GM18502 (cell line): ENCODE results near the gene CSAG3.
"Not testable (repeated sequence)": the region's sequence is repeated elsewhere in the genome, so short reads cannot be mapped to it uniquely, and the experiment has no call there.

Experiments
- ATAC-seq: cut with Tn5 transposase; IDR thresholded peaks from one replicate; pipeline ENCODE4 v1.9.1; 2021; ENCODE audit warnings: mild to moderate bottlenecking; ENCODE audit not compliant: unreplicated experiment, poor library complexity

CSAG3 gene

DNA sequence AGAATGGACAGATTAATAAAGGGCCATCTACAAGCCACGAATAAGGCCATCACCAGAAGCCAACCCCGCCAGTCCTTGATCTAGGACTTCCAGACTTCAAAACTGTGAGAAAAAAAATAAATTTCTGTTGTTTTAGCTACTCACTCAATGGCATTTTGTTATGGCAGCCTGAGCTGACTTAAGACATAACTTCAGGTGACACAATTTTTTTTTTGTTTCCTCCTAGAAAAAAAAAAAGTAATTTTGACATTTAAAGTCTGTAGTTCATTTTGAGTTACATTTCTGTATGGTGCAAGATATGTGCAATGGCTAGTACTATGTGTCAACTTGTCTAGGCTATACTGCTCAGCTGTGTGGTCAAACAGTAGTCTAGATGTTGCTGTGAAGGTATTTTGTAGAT, at the start of gene CSAG3:
CSAG3 (plus strand) TSS at position 301 of the 400 bp plus-strand sequence.
- not testable (repeated sequence) for ATAC-seq

DNA sequence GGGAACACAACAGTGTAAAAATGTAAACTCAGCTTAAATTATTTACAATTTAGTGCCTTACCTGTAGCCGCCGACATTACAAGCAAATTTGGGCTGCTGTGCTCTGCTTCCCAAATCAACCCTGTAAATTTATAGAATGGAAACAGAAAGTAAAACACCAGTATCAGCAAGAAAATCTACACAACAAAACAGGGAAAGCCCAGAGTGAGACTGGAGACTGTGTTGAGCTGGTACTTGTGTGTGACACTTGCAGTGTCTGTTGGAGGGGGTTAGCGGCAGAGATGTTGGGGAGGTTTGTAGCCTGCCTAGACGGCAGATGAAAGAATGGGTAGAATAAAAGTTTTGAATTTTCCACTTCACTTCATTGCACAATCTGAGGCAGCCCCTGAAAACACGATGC, 45.8 kb upstream of the CSAG3 start:
- not testable (repeated sequence) for ATAC-seq

DNA sequence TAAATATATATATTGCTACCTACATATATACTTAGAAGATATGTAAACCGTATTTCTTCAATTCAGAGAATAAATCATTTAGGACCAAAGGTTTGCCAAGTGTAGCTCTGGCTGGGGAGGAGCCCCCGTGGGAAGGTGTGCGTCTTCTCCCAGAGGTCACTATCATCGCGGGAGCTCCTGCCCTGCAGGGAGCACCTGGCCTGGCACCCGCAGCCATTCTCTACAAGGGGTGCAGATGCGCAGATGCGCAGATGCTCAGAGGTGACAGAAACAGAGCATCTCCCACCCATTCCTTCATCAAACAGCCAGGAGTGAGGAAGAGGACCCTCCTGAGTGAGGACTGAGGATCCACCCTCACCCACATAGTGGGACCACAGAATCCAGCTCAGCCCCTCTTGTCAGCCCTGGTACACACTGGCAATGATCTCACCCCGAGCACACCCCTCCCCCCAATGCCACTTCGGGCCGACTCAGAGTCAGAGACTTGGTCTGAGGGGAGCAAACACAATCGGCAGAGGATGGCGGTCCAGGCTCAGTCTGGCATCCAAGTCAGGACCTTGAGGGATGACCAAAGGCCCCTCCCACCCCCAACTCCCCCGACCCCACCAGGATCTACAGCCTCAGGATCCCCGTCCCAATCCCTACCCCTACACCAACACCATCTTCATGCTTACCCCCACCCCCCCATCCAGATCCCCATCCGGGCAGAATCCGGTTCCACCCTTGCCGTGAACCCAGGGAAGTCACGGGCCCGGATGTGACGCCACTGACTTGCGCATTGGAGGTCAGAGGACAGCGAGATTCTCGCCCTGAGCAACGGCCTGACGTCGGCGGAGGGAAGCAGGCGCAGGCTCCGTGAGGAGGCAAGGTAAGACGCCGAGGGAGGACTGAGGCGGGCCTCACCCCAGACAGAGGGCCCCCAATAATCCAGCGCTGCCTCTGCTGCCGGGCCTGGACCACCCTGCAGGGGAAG, 44.9 kb upstream of the CSAG3 start, which contains the start of gene MAGEA2B:
MAGEA2B (plus strand) TSS at position 814 of the 973 bp plus-strand sequence. CDS start 2,479 bp downstream, outside the sequence.
- not testable (repeated sequence) for ATAC-seq

DNA sequence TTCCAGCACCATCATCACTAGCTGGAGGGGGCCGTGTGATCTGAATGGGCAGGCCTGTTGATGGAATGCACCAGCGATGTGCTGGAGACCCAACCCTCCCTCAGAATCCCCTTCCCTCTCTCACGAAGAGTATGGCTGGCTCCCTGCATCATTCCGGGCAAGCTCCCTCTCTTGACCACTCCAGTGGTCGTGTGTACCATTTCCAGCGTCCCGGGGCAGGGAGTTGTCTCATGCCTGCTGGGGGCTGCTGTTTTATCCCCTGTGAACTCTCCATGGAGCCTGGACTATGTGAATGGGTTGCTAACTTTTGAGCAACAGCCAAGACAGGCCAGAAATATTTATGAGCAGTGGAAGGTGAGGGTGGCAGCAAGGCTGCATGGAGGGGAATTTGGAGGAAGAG, 33.6 kb upstream of the CSAG3 start:
- ATAC-seq: no peak

DNA sequence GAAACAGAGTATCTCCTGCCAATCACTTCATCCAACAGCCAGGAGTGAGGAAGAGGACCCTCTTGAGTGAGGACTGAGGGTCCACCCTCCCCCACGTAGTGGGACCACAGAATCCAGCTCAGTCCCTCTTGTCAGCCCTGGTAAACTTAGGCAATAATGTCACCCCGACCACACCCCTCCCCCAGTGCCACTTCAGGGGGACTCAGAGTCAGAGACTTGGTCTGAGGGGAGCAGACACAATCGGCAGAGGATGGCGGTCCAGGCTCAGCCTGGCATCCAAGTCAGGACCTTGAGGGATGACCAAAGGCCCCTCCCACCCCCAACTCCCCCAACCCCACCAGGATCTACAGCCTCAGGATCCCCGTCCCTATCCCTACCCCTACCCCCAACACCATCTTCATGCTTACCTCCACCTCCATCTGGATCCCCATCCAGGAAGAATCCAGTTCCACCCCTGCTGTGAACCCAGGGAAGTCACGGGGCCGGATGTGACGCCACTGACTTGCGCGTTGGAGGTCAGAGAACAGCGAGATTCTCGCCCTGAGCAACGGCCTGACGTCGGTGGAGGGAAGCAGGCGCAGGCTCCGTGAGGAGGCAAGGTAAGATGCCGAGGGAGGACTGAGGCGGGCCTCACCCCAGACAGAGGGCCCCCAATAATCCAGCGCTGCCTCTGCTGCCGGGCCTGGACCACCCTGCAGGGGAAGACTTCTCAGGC, 25.6 kb upstream of the CSAG3 start, which contains the start of the genes CSAG1 and MAGEA12:
CSAG1 (minus strand) TSS at position 461 of the 715 bp plus-strand sequence. CDS start 1,261 bp downstream, outside the sequence.
MAGEA12 (plus strand) TSS at position 497 of the 715 bp plus-strand sequence. CDS start 2,405 bp downstream, outside the sequence.
- ATAC-seq: no peak

DNA sequence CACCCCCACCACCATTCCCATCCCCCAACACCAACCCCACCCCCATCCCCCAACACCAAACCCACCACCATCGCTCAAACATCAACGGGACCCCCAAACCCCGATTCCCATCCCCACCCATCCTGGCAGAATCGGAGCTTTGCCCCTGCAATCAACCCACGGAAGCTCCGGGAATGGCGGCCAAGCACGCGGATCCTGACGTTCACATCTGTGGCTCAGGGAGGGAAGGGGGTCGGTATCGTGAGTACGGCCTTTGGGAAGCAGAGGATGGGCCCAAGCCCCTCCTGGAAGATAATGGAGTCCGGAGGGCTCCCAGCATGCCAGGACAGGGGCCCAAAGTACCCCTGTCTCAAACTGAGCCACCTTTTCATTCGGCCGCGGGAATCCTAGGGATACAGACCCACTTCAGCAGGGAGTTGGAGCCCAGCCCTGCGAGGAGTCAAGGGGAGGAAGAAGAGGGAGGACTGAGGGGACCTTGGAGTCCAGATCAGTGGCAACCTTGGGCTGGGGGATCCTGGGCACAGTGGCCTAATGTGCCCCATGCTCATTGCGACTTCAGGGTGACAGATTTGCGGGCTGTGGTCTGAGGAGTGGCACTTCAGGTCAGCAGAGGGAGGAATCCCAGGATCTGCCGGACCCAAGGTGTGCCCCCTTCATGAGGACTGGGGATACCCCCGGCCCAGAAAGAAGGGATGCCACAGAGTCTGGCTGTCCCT, 24.7 kb upstream of the CSAG3 start:
- ATAC-seq: not testable (repeated sequence)

DNA sequence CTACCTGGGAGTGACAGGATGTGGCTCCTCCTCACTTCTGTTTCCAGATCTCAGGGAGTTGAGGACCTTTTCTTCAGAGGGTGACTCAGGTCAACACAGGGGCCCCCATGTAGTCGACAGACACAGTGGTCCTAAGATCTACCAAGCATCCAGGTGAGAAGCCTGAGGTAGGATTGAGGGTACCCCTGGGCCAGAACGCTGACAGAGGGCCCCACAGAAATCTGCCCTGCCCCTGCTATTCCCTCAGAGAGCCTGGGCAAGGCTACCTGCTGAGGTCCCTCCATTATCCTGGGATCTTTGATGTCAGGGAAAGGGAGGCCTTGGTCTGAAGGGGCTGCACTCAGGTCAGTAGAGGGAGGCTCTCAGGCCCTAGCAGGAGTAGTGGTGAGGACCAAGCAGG, 23.9 kb upstream of the CSAG3 start:
- ATAC-seq: no peak

DNA sequence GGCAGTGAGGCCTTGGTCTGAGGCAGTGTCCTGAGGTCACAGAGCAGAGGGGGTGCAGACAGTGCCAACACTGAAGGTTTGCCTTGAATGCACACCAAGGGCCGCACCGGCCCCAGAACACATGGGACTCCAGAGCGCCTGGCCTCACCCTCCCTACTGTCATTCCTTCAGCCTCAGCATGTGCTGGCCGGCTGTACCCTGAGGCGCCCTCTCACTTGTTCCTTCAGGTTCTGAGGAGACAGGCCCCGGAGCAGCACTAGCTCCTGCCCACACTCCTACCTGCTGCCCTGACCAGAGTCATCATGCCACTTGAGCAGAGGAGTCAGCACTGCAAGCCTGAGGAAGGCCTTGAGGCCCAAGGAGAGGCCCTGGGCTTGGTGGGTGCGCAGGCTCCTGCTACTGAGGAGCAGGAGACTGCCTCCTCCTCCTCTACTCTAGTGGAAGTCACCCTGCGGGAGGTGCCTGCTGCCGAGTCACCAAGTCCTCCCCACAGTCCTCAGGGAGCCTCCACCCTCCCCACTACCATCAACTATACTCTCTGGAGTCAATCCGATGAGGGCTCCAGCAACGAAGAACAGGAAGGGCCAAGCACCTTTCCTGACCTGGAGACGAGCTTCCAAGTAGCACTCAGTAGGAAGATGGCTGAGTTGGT, 23.0 kb upstream of the CSAG3 start:
- ATAC-seq: no peak

DNA sequence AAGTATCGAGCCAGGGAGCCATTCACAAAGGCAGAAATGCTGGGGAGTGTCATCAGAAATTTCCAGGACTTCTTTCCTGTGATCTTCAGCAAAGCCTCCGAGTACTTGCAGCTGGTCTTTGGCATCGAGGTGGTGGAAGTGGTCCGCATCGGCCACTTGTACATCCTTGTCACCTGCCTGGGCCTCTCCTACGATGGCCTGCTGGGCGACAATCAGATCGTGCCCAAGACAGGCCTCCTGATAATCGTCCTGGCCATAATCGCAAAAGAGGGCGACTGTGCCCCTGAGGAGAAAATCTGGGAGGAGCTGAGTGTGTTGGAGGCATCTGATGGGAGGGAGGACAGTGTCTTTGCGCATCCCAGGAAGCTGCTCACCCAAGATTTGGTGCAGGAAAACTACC, 22.5 kb upstream of the CSAG3 start:
- not testable (repeated sequence) for ATAC-seq

DNA sequence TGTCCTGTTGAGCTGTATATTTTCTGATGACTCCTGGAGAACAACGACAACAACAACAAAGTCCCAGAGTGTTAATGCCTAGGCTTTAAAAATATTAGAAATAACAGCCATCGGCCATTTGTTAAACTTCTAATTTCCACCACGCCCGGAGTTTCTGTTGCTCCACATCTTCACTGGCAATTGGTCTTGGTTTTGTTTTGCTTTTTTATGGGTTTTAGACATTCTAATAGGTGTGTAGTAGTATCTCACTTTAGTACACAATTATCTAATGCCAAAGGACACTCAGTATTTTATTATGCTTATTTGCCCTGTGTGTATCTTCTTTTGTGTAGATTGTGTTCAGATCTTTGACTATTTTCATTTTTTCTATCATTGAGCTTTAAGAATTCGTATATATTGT, 20.5 kb upstream of the CSAG3 start:
- ATAC-seq: no peak

DNA sequence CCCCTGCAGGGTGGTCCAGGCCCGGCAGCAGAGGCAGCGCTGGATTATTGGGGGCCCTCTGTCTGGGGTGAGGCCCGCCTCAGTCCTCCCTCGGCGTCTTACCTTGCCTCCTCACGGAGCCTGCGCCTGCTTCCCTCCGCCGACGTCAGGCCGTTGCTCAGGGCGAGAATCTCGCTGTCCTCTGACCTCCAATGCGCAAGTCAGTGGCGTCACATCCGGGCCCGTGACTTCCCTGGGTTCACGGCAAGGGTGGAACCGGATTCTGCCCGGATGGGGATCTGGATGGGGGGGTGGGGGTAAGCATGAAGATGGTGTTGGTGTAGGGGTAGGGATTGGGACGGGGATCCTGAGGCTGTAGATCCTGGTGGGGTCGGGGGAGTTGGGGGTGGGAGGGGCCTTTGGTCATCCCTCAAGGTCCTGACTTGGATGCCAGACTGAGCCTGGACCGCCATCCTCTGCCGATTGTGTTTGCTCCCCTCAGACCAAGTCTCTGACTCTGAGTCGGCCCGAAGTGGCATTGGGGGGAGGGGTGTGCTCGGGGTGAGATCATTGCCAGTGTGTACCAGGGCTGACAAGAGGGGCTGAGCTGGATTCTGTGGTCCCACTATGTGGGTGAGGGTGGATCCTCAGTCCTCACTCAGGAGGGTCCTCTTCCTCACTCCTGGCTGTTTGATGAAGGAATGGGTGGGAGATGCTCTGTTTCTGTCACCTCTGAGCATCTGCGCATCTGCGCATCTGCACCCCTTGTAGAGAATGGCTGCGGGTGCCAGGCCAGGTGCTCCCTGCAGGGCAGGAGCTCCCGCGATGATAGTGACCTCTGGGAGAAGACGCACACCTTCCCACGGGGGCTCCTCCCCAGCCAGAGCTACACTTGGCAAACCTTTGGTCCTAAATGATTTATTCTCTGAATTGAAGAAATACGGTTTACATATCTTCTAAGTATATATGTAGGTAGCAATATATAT, 5.0 kb upstream of the CSAG3 start, which contains the start of gene MAGEA2:
MAGEA2 (minus strand) TSS at position 157 of the 965 bp plus-strand sequence. CDS start 2,479 bp downstream, outside the sequence.
- ATAC-seq: not testable (repeated sequence)

DNA sequence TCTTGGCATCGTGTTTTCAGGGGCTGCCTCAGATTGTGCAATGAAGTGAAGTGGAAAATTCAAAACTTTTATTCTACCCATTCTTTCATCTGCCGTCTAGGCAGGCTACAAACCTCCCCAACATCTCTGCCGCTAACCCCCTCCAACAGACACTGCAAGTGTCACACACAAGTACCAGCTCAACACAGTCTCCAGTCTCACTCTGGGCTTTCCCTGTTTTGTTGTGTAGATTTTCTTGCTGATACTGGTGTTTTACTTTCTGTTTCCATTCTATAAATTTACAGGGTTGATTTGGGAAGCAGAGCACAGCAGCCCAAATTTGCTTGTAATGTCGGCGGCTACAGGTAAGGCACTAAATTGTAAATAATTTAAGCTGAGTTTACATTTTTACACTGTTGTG, 4.1 kb upstream of the CSAG3 start:
- not testable (repeated sequence) for ATAC-seq

DNA sequence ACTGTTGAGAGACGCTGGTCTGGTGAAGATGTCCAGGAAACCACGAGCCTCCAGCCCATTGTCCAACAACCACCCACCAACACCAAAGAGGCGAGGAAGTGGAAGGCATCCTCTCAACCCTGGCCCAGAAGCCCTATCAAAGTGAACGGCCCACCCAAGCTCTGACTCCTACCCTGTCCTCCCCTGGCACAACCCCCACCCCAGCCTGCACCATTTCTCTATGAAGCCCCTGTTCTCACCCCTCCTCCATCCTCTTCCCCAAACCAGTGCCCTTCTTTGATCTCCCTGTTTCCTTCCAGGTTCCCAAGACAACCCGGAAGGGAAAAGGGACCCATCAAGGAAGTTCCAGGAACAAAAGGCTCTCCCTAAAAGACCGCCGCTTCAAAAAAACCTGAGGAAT, 526 bp downstream of the CSAG3 start:
- not testable (repeated sequence) for ATAC-seq

DNA sequence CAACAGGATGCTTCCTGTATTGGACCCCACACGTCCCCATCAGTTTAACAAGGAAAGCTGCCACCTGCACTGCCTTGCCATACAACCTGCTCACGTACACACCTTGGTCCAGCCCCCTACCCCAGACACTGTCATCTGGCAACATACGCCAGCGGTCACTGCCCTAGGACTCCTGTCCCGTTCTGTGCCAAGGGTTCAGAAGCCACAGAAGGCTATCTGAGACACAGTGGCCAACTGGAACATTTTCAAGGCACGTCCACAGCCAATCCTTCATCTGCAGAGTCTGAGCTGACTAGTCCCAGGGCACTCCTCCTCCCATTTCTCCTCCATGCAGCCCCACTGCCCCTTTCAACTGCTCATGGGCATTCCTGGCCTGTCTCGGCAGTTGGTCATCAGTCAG, 2.6 kb downstream of the CSAG3 start:
- ATAC-seq: not testable (repeated sequence)

DNA sequence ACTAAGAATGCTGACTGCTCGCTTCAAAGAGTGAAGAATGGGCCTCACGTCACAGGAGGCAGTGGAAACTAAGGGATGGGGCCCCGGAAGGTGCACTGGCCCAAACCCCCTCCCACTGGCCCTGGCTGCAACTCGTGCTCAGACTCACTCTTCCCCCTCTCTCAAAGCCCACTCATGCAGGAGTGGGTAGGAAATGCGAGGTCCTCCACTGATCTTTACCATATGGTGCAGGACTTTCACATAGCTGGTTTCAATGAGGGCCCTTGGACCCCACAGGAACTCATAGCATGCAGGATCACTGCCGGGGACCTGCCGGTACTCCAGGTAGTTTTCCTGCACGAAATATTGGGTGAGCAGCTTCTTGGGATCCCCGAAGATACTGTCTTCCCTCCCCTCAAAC, 7.5 kb downstream of the CSAG3 start:
- ATAC-seq: not testable (repeated sequence)

DNA sequence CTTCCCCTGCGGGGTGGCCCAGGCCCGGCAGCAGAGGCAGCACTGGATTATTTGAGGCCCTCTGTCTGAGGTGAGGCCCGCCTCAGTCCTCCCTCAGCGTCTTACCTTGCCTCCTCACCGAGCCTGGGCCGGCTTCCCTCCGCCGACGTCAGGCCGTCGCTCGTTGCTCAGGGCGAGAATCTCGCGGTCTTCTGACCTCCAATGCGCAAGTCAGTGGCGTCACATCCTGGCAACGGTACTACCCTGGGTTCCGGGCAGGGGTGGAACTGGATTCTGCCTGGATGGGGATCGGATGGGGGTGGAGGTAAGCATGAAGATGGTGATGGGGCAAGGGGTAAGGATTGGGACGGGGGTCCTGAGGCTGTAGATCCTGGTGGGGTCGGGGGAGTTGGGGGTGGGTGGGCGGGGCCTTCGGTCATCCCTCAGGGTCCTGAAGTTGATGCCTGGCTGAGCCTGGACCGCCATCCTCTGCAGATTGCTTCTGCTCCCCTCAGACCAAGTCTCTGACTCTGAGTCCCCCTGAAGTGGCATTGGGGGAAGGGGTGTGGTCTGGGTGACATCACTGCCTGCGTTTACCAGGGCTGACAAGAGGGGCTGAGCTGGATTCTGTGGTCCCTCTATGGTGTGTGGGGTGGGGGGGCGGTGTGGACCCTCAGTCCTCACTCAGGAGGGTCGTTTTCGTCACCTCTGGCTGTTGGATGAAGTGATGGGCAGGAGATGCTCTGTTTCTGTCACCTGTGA, 10.7 kb downstream of the CSAG3 start, which contains the start of gene MAGEA6:
MAGEA6 (minus strand) TSS at position 141 of the 741 bp plus-strand sequence. CDS start 2,039 bp downstream, outside the sequence.
- ATAC-seq: not testable (repeated sequence)

DNA sequence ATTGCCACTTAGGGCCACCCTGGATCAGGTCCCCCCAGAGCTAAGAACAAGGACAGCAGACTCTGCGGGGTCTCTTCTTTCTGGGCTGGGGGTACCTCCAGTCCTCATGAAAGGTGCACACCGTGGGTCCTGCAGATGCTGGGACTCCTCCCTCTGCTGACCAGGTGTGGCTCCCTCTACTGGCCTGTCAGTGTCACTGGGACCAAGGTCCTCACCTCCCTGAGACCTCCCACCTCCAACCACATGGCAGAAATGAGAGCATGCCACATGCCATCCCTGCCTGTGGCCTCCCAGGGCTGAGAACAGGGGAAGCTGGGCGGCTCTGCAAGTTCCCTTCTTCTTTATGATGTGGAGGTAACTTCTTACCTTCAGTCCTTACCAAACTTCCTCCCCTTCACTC, 28.0 kb downstream of the CSAG3 start:
- peak; percentile 86 for ATAC-seq

DNA sequence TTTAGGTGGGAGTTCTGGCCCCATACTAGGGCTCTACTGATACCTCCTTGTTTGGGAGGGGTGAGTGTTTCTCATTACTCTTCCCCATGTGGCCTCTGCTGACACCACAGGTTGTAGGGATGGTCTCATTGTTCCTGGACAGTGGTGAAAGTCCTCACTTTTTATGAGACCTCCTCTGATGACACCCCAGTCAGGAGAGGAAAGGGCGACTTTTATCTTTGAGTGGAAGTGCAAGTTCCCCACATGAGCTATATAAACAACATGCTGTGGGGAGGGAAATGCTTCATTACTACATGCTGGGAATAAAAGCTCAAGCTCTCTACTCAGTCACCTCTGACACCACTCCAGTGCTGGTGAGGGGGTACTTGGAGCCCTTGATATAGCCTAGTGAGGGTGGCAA, 39.9 kb downstream of the CSAG3 start:
- ATAC-seq: no peak
